Neural crest cell (in vitro differentiated cells): ENCODE measurements around the gene FBXO31. TPM values are rescaled to one million over a fixed set of nuclear protein-coding genes. Genes with fewer than 3 reads are reported as not detected.
A peak's percentile ranks its signal among the peaks of the same experiment; 100 is the strongest.

Experiments
- DNase-seq: peaks from one replicate; pipeline ENCODE4 v3.0.0; 2021; ENCODE audit warnings: low read depth, mixed read lengths, low spot score
- H3K27ac Mint-ChIP-seq: one replicate; pipeline ENCODE4 v1.8.0; 2021; ENCODE audit warnings: mild to moderate bottlenecking, mixed read lengths; ENCODE audit not compliant: unreplicated experiment
- H3K27me3 Mint-ChIP-seq: 2 replicates; pipeline ENCODE4 v1.8.0; 2021; ENCODE audit warnings: low read depth, mild to moderate bottlenecking, mixed read lengths
- H3K36me3 Mint-ChIP-seq: 2 replicates; pipeline ENCODE4 v1.8.0; 2021; ENCODE audit warnings: low read depth, mild to moderate bottlenecking, mixed read lengths
- H3K4me1 Mint-ChIP-seq: 2 replicates; pipeline ENCODE4 v1.8.0; 2021; ENCODE audit warnings: mixed read lengths
- H3K4me3 Mint-ChIP-seq: one replicate; pipeline ENCODE4 v1.8.0; 2021; ENCODE audit warnings: mild to moderate bottlenecking, mixed read lengths
- H3K9me3 Mint-ChIP-seq: 2 replicates; pipeline ENCODE4 v1.8.0; 2021; ENCODE audit warnings: mixed read lengths
- CTCF ChIP-seq: fragments of 200-600 bp; sonication (generic); conservative IDR thresholded peaks from 2 replicates; pipeline ENCODE4 v1.5.0; 2021; ENCODE audit warnings: antibody characterized with exemption, mild to moderate bottlenecking
- total RNA-seq: library from RNA; stranded (reverse); gene quantifications from 2 replicates; pipeline ENCODE4 v1.2.1, GENCODE V29; 2021

The FBXO31 gene
- total RNA-seq, 1 donor from 2014 or later, result 23.7 TPM

GRCh38 chr16:87336434-87337240 lies 46.9 kb downstream of the FBXO31 start:
- Mint-ChIP-seq H3K4me1 (no peaks in the 10 kb centered on the region), H3K36me3 (no peaks in the 10 kb centered on the region), H3K27ac (peak overlapping the region; percentile 52), H3K4me3 (no peak overlapping the region), H3K27me3 (no peaks in the 10 kb centered on the region), H3K9me3 (no peaks in the 10 kb centered on the region)
- DNase-seq, result no peak
- no peak for TF ChIP-seq CTCF

GRCh38 chr16:87335625-87336433 lies 47.7 kb downstream of the FBXO31 start:
- no peak overlapping the region for H3K27ac Mint-ChIP-seq
- no peaks in the 10 kb centered on the region for H3K27me3 Mint-ChIP-seq
- no peaks in the 10 kb centered on the region for H3K36me3 Mint-ChIP-seq
- no peaks in the 10 kb centered on the region for H3K4me1 Mint-ChIP-seq
- H3K9me3 Mint-ChIP-seq, result no peaks in the 10 kb centered on the region
- no peak for TF ChIP-seq CTCF
- H3K4me3 Mint-ChIP-seq, result no peak overlapping the region
- DNase-seq, result no peak

GRCh38 chr16:87334651-87335624 lies 48.6 kb downstream of the FBXO31 start:
- no peaks in the 10 kb centered on the region for H3K9me3 Mint-ChIP-seq
- no peak overlapping the region for H3K4me3 Mint-ChIP-seq
- no peaks in the 10 kb centered on the region for H3K36me3 Mint-ChIP-seq
- no peaks in the 10 kb centered on the region for H3K27me3 Mint-ChIP-seq
- no peak for DNase-seq
- H3K27ac Mint-ChIP-seq, result no peak overlapping the region
- no peak for TF ChIP-seq CTCF
- H3K4me1 Mint-ChIP-seq, result no peaks in the 10 kb centered on the region

GRCh38 chr16:87333581-87334331 lies 49.8 kb downstream of the FBXO31 start:
- TF ChIP-seq CTCF, result no peak
- H3K36me3 Mint-ChIP-seq, result no peaks in the 10 kb centered on the region
- no peaks in the 10 kb centered on the region for H3K4me1 Mint-ChIP-seq
- DNase-seq, result no peak
- H3K27me3 Mint-ChIP-seq, result no peaks in the 10 kb centered on the region
- H3K4me3 Mint-ChIP-seq, result no peak overlapping the region
- H3K27ac Mint-ChIP-seq, result no peak overlapping the region
- no peaks in the 10 kb centered on the region for H3K9me3 Mint-ChIP-seq
